ENCODE measurements around the gene SERPINA3. TPM values are rescaled to one million over a fixed set of nuclear protein-coding genes. Genes with fewer than 3 reads are reported as not detected.

SERPINA3 gene
- total RNA-seq, 4 donors from 2014 or later = 4.9 to 159 (median 82.0) TPM

- no peak for TF ChIP-seq CTCF (IDR thresholded peaks at IDR 0.05; ENCODE audit: low read depth)
Observed at GRCh38 chr14:94654071-94654861, 42.1 kb downstream of the SERPINA3 start.

- no peak for TF ChIP-seq CTCF (IDR thresholded peaks at IDR 0.05; ENCODE audit: low read depth)
Observed at GRCh38 chr14:94655169-94655710, 43.0 kb downstream of the SERPINA3 start.

- TF ChIP-seq CTCF (IDR thresholded peaks at IDR 0.05; ENCODE audit: low read depth) = no peak
Observed at GRCh38 chr14:94656043-94656442, 43.9 kb downstream of the SERPINA3 start.

- TF ChIP-seq CTCF (IDR thresholded peaks at IDR 0.05; ENCODE audit: low read depth) = no peak
Observed at GRCh38 chr14:94659256-94659655, 47.1 kb downstream of the SERPINA3 start.

GRCh38 chr14:94659901-94660300, 47.7 kb downstream of the SERPINA3 start:
- TF ChIP-seq CTCF (IDR thresholded peaks at IDR 0.05; ENCODE audit: low read depth) = no peak

GRCh38 chr14:94660306-94660946, 48.2 kb downstream of the SERPINA3 start:
- no peak for TF ChIP-seq CTCF (IDR thresholded peaks at IDR 0.05; ENCODE audit: low read depth)

- no peak for TF ChIP-seq CTCF (IDR thresholded peaks at IDR 0.05; ENCODE audit: low read depth)
Observed at GRCh38 chr14:94663538-94663937, 51.3 kb downstream of the SERPINA3 start.

Data from subcutaneous adipose tissue (tissue), 4 donors.